ENCODE data around the gene HOXA13.

HOXA13 gene

DNA sequence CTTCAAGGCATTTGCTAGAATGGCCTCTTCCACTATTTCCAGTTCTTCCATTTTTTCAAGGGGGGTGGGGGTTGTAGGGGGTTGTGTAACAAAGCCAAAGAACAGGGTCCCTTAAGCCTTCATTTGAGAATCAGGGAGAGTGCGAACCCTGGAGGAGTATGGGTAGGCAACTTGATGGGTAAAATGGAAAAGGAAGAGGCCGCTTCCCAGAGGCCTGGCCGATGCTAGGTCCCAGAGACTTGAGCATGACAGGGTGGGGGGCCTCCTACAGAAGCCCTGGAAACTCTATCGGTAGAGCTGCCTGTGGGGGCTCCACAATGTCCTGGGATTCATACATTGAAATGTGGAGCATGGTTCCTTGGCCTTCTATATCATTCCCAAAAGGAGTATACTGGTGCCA lies 9.1 kb upstream of the HOXA13 start:
- DNase-seq (ENCODE audit: low read depth in 1 of 2, low spot score in 1 of 2) = no peak

DNA sequence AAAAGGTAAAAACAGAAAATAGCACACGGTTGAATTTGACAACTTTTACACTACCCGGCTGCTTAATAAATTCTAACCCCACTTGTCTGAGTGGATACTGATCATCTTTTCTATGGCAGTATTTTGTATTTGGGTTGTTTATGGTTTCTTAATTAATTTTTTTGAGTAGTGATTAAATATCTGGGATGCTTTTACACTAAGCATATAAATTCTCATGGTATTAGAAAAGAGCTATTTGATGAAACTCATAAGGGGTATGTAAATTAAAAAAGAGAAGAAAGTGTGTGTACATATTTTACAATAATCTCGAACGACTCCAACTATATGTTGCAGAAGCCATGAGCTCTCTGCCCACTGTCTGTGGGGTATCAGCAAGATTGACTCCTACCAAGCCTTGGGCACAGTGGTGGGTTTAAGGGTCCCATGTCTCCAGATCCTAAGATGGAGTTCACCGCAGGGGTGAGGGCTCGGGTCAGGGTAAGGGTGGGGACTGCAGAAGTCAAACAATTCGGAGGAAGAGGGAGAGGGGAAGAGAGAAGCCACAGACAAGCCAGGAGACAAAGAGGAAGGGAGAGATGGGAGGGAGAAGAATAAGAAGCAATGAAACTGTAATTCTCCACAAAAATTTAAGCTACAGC lies 7.6 kb upstream of the HOXA13 start:
- DNase-seq (ENCODE audit: low read depth in 1 of 2, low spot score in 1 of 2) = no peak

DNA sequence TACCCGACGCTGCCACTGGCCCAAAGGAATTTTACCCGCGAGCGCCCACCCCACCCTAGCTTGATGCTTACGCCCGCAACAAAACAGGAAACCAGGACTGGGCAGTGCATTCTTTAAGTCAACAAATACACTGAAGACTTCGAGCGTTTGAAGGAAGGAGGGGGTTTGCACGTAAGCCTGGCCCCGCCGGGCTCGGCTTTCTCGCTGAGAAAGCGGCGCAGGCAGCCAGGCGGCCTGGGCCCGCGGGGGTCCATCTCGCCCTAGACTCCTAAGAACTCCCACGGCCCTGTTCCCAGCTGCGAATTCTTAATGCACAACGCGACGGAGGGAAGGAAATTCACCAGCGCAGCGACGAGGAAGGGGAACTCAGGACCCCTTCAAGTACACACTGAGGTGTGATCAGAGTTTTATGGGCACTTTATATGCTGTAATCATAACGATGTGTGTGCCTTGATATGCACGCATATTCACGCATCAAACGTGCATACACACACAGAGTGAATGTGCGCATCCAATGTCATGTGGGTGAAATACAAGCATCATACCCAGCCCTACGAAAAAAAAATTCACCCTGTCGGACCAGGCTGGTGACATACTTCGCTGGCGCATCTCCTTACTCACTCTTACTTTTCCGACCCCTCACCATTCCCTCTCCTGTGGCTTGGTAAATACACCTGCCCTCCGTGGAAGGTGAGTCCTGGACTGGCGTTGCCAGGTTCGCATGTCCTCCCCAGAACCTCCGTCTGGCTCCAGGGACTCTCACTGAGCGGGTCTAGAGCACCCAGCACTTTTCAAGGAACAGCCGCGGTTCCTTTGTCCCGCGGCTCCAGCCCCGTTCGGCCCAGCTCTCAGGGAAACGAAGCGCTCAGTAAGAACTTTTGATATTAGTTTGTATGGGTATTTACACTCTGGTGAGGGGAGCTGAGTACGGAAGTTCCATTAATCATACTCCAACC lies 5.7 kb upstream of the HOXA13 start:
- DNase-seq (ENCODE audit: low read depth in 1 of 2, low spot score in 1 of 2) = no peak

DNA sequence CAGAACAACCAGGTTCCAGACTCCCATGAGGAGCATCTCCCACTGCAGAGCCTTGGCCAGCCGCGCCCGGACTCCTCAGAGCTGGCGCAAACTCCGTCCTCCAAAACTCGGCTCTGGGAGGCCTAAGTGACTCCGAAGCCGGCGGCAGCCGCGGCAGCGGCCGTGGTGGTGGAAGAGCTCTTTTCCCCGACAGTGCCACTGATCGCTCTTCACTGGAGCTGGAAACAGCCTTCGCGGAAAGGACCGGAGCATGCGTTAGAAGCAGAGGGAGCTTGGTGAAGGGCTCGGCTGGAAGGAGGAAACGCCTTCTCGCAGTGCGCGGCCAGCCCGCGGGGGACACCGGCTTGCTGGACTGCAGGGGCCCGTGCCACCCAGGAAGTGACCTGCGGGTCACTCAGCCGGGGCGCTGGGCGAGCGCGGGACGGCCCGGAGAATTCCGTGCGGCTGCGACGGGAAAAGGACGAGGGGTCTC lies 5.0 kb upstream of the HOXA13 start:
- no peak for DNase-seq (ENCODE audit: low read depth in 1 of 2, low spot score in 1 of 2)

DNA sequence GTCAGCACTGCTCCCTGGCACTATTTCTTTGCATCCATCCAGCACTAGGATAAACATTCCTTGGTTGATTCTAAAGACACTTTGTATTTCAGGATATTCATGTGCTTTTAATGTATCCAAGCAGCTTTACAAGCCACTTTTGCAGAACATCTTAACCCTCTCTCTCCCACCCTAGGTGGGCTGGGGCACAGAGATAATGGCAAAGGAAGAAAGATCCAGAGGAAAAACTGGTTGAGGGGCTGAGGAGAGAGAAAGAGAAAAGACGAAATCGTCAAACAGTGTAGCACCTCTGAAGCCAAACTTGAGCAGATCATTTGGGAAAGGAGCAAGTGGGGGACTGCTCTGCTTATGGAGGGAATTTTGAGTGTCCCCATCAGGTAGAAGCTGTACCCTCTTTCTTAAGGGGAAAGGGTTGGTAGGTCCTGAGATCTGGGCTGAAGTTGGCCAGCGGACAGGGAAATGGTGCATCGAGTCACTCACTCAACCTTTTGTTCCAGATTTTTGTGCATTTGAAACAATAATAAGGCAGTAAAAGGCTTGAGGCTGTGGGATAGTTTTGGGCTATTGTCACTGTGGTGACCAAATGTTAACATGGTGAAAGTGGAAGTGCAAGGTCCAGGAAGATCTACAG lies 4.2 kb upstream of the HOXA13 start:
- DNase-seq (ENCODE audit: low read depth in 1 of 2, low spot score in 1 of 2) = no peak

DNA sequence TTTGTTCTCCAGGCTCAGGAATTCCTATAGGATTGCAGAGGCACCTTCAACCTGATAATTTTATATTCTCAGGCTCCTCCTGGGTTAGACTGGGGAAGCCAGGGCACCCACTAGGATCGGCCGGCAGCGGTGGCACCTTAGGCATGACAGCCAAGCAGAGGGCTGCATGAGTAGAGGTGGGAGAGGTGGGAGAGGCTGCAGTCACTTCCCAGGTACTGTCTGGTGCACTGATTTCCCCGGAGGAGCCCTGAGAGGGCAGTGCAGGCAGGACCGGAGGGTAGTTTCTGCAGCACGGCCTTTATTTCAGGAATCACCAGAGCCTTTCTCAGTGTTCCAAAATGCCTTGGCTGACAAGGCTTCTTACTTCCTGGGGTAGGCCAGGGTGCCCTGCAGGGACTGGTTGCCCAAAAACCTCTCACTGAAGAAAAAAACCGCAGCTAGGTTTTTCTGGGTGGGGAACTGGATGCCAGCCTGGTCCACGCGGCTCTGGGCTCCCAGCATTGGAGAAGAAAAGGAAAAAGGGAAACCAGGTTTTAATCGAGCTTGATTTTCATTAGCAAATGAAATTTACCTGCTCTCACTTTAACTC lies 3.6 kb upstream of the HOXA13 start:
- no peak for DNase-seq (ENCODE audit: low read depth in 1 of 2, low spot score in 1 of 2)

DNA sequence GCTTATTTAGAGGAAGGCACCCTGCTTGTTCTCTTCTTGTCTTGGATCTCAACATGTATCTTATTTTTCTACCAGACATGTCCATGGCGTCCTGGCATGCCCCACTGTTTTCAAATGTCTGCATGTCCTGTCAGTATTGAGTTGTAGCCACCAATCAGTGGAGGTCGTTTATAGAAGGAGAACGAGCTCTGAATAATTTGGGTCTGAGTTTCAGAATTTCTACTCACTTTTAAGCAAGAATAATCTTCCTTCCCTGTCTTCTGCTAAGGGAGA lies 2.9 kb upstream of the HOXA13 start:
- no peak for DNase-seq (ENCODE audit: low read depth in 1 of 2, low spot score in 1 of 2)

DNA sequence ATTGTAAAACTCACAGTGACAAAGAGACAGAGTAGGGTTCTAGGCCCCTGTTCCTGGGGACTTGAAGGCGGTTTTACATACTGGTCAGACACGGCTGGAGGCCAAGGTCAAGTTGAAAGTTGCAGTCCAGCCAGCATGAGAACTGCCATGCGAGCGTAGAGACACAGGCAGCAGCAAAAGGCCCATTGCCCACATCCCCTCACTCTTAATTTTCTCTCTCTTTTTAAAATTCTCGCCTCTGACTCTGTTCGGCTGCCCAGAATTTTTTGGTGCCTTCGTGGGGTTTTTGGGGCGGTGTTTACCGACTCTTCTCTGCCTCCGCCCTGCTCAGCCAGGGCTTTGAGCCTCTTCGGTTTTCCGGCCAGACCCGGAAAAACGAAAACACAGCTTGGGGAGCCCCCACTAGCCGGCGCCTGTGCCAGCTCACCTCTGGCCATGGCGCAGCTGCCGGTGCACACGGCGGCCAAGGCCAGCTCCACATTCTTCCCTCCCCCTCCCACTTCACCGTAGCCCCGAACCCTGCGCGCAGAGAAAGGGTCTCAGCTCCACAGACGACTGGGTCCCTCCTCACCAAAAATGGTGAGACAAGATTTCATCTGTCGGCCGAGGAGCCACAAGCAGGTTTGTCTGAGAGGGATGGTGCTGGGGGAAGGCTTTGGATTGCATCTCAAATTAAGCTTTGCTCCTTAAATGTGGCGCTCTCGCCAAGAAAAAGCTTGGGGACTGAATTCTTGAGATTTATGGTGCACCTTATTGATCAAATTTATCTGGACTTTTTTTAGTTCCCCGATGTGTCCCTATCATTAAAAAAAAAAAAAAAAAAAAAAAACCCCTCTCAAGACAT lies 2.3 kb upstream of the HOXA13 start:
- DNase-seq (ENCODE audit: low read depth in 1 of 2, low spot score in 1 of 2) = no peak

DNA sequence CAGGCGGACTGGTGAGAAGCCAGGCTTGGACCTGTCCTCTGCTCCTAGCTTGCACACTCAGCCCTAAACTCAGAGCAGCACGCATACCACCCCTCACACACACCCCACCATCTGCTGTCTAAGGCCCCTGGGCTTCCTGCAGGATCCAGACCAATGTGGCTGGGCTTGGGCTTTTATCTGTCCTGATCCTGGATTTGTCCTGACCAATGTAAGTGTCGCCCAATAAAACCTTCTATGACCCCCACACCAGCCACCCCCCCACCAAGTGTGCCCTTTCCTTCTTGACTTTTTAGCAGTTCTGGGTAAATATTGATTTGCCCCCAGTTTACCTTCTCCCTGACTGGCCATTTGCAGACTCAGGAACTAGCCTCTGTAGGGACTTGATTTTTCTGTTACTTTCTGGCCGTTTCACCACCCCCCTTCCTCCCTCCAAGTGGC lies 1.7 kb upstream of the HOXA13 start:
- no peak for DNase-seq (ENCODE audit: low read depth in 1 of 2, low spot score in 1 of 2)

DNA sequence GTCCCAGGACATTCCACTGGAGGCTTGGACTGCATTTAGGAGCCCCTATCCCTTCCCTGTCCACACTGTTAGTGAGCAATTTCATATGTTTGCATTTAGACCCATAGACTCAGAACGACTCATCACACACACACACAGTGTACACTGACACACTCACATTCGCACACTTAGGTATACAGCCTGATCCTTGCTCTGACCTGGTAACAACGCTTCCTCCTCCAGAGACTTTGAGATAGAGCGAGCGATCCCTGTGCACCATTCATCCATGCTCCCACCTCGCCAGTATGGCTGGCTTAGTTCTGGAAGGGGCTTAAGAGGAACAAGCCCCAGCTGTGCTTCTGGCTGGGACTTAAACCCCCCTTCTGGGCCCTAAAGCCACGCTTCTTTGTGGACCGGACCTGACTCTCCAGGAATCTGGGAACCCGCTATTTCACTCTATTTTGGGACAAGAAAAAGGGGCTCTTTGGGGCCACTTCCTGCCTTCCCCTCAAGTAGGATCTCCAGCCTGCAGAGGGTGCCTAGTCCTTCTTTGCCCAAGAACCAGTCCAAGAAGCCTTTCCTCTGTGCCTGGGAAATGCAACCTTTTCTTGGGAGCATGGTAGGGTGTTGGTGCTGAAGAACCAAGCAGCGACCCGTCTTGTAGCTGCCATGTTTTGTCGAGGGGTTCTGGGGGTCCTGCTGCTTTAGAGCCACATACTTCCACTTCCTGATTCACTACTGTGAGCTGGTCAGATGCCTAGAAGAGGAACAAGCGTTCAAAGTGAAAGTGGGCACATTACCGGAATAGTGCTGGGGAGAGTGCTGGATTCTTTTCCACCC lies 1.1 kb upstream of the HOXA13 start:
- DNase-seq (ENCODE audit: low read depth in 1 of 2, low spot score in 1 of 2) = no peak

DNA sequence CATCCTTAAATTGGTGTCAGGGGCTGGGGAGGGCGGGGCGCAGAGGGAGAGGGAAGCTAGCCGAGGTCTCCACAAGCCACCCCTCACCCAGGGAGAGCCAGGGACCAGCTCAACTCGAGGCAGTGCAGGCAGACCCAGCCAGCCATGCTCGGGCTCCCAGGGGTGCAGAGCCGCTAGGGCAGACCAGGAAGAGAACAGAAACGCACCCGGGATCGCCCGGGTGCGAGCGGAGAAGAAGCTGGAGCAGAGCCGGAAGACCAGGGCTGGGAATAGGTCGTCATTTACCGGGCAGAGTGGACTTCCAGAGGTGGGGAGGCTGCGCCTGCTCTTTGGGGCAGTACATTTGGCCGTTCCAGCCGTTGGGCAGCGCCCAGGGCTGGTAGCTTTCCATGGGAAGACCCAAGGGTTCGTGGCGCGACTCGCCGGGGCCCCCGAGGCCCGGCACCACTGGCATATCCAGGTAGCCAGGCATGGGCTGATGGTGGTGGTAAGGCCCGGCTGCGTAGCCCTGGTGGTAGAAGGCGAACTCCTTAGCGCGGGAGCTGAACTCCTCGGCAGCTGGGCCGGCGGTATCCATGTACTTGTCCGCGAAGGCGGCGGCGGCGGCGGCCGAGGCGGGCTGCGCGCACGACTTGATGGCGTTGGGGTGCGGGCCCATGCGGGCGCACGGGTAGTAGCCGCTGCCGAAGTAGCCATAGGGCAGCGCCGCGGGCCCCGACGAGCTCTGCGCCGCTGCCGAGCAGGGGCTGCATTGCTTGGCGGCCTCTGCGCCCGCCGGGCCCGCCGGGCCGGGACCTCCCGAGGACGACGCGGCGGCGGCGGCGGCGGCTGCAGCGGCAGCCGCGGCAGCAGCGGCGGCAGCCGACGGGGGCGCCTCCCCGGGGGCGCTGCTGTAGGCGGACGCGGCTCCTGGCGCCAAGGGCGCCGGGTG lies 755 bp downstream of the HOXA13 start:
- no peak for DNase-seq (ENCODE audit: low read depth in 1 of 2, low spot score in 1 of 2)

DNA sequence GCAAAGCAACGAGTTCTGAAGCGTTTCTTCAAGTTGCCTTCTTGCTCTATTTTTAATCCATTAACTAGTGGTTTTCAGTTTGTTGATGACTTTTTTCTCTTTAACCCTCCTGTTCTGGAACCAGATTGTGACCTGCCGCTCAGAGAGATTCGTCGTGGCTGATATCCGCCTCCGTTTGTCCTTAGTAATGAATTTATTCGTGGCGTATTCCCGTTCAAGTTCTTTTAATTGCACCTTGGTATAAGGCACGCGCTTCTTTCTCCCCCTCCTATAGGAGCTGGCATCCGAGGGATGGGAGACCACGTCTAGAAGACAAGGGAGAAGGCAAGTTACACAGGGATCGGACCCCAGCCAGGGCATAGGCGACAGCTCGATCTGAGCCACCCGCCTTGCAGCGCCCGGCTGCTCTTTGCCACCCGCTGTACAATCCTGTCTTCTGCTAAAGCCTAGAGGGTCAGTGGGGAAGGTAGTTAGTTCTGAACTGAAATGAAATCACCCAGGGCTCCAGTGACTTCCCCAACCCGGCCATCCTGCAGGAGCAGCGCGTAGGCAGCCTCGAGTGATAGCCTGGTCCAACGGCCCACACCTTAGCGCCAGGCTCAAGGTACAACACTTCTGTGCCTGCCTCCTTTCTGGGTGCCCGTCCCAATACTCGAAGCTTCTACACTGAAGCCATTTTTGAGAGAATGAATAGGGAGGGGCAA lies 1.6 kb downstream of the HOXA13 start:
- DNase-seq (ENCODE audit: low read depth in 1 of 2, low spot score in 1 of 2) = no peak

DNA sequence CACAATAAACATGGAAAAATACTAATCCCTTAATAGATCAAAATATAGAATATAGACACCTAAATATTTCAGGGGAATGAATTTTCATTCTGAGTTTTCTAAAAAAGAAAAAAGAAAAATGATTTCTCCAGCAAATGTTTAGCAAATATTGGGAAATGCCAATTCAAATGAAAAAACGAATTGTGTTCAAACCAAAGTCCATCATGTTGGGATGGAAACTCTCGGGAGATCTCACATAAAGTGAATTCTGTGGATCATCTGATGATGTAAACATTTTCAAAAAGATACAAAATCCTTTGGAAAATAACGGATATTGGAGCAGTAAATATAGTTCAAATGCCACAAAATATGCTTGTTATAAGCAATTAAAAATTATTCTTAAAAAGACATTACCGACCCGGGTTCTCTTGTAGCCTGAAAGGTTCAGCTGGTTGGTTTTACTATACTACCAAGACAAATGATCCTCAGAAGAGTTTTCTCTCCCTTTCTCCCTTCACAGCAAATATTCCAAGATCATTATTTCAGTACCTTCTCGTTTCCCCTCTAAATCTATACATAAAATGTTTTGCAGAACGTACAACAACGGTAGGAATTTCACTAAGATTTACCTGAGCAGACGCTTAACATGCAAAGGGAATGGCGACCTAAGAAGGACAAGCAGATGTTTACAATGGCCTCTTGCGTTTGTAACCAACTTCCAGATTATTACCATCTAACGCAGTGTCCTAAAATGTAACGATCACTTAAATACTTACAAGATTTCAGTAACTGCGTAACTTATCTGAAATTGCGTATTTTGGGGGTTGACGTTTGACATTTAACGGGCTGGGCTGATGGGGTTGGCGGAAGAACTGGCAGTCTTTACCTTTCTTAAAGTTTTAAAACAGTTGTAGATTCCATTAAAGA lies 2.5 kb downstream of the HOXA13 start:
- no peak for DNase-seq (ENCODE audit: low read depth in 1 of 2, low spot score in 1 of 2)

DNA sequence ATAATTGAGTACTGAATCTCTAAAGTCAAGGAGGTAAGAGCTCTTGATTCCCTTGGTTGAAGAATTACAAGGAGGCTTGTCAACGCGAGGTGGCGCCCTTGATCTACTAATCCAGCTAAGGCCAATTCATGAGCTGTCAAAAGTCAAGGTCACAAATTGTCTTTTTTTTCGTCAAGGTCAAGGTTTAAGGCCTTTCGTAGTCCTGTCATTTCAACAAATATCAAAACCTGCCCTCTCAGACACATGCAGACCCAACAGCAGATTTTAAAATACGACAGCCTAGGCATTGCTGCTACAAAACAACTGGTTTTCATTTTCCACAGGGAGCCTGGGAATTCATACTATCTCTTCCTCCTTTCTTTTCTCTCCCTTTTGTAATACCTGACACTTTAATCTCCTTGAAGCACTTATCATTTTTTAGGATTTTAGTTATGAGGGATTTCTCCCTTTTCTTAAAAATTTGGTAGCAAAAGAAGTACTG lies 3.6 kb downstream of the HOXA13 start:
- DNase-seq (ENCODE audit: low read depth in 1 of 2, low spot score in 1 of 2) = peak; percentile 65 to 78

DNA sequence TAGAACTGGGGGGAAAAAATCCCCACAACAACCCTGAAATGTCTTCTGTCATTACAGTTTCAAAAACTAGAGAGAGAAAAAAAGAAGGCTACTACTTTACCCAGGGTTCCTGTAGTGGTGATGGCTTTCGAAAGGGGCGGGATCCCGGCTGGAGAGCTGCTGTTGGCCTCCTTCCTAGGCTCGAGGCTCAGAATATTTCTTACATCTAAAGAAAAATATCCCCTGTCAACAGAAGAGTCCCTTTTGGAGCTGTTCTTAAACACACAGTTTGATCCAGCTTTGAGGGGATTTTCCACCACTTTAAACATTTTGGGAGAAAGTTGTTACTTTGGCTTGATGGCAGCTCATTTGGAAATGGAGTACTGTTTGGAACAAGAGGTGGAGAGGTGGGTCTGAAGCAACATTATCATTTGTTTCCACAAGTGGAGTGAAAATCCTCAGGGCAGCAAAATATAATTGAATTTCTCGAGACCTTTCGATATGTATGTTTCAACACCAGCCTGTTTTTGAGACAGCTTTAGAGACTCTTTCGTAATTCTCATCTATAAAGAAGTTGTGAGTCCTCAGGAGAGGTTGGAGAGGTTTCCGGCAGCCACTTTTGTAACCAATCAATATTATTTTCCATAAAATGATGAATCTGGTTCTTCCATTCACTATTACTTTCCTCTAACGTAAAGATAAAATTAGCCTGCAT lies 5.1 kb downstream of the HOXA13 start:
- no peak for DNase-seq (ENCODE audit: low read depth in 1 of 2, low spot score in 1 of 2)

DNA sequence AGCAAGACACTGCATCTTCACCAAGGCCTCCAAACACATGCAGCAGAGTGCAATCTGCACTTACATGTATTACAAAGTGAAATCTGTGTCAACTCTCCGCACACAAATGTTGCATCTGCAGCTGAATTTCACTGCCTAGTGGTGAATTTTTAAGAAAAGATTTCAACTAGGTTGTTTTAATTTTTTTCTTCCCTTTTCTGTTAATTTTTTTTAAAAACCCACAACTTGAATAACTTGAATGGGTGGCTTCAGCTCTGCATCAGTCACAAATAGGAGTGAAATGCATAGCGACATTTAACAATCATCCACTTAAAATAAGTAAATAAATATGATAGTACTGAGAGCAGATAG lies 5.9 kb downstream of the HOXA13 start:
- no peak for DNase-seq (ENCODE audit: low read depth in 1 of 2, low spot score in 1 of 2)
